K562 (cell line): Measurements from ENCODE around the gene SUGP1. TPM values are rescaled to one million over a fixed set of nuclear protein-coding genes. Genes with fewer than 3 reads are reported as not detected.

Source experiments
- ATAC-seq: fragments of 200-7000 bp; cut with Tn5 transposase; 3 replicates; pipeline ENCODE4 v1.9.1; 2020; ENCODE audit warnings: moderate library complexity
- BruUV-seq: library from RNA; stranded (reverse); fragments of 400-500 nt; replicated peaks from 2 replicates; lab custom pipeline; 2021; lab: Mats Ljungman, UMichigan
- CTCF ChIA-PET: fragments of 300-600 bp; formaldehyde crosslinking; extraction: SDS; loops from one replicate; lab custom pipeline; 2021; ENCODE audit warnings: low intra/inter-chr PET ratio; lab: Yijun Ruan, JAX
- POLR2A ChIA-PET: fragments of 300-600, 350-650 bp; sonication (Branson Sonifier 250); formaldehyde crosslinking; extraction: SDS; loops from one replicate; lab custom pipeline; 2021; ENCODE audit warnings: antibody characterized with exemption, inconsistent platforms; lab: Yijun Ruan, JAX
- DNase-seq, 4 experiments: peaks; one replicate each; pipeline versions ENCODE4 v3.0.0 to v3.0.0-alpha.2; 2011 to 2018; ENCODE audit warnings: low spot score in 3 of 4, mixed read lengths in 3 of 4; ENCODE audit errors: extremely low read depth in 1 of 4
- FAIRE-seq: peaks from 2 replicates; lab custom pipeline; 2011; peaks lifted over from hg19 to GRCh38; lab: Jason Lieb, UNC
- H2AFZ ChIP-seq: 2 replicates; pipeline ENCODE4 v1.6.0; 2011; ENCODE audit warnings: low read depth, low read length, control low read depth, inconsistent platforms
- H3K27ac ChIP-seq: fragments of 200-600 bp; 3 replicates; pipeline ENCODE4 v1.8.0; 2011; ENCODE audit warnings: low read depth, mild to moderate bottlenecking, control low read depth, inconsistent platforms, low read length, moderate library complexity, mixed read lengths; ENCODE audit errors: extremely low read depth
- H3K27me3 ChIP-seq, 2 experiments: fragments of 300-600 bp in 1 of 2; 2 replicates in 1 of 2; 3 replicates in 1 of 2; pipeline versions ENCODE4 v1.6.0 to v1.8.0; 2011; ENCODE audit warnings: inconsistent platforms in 2 of 2, low read length in 2 of 2, mild to moderate bottlenecking in 1 of 2, mixed read lengths in 1 of 2, moderate library complexity in 1 of 2; ENCODE audit not compliant: control insufficient read depth in 2 of 2, insufficient read depth in 2 of 2
- H3K36me3 ChIP-seq: fragments of 300-600 bp; 3 replicates; pipeline ENCODE4 v1.8.0; 2011; ENCODE audit warnings: mild to moderate bottlenecking, low read length, inconsistent platforms; ENCODE audit not compliant: control insufficient read depth, insufficient read depth
- H3K4me1 ChIP-seq, 2 experiments: fragments of 200-600 bp in 1 of 2; replicated peaks in 1 of 2; 2 replicates in 1 of 2; 3 replicates in 1 of 2; pipeline versions ENCODE4 v1.5.1 to v1.8.0; 2011; ENCODE audit warnings: inconsistent platforms in 2 of 2, low read length in 2 of 2, mild to moderate bottlenecking in 1 of 2, mixed read lengths in 1 of 2, moderate library complexity in 1 of 2; ENCODE audit not compliant: control insufficient read depth in 2 of 2, insufficient read depth in 2 of 2
- H3K4me2 ChIP-seq: 2 replicates; pipeline ENCODE4 v1.6.1; 2011; ENCODE audit warnings: low read length, control low read depth, inconsistent platforms, mixed read lengths; ENCODE audit not compliant: insufficient read depth
- H3K4me3 ChIP-seq: fragments of 200-600 bp; sonication (generic), shearing (Covaris generic); 2 replicates; pipeline ENCODE4 v1.5.1; 2016; ENCODE audit warnings: control low read depth, inconsistent platforms
- H3K79me2 ChIP-seq: fragments of 200-600 bp; 3 replicates; pipeline ENCODE4 v1.8.0; 2011; ENCODE audit warnings: low read length, inconsistent platforms; ENCODE audit not compliant: control insufficient read depth, insufficient read depth
- H3K9ac ChIP-seq, 2 experiments: 2 replicates each; pipeline versions ENCODE4 v1.6.0 to v1.6.1; 2011; ENCODE audit warnings: low read depth in 2 of 2, low read length in 2 of 2, control low read depth in 1 of 2, inconsistent platforms in 1 of 2, mild to moderate bottlenecking in 1 of 2, mixed read lengths in 1 of 2; ENCODE audit not compliant: insufficient read depth in 1 of 2
- H3K9me1 ChIP-seq: one replicate; pipeline ENCODE4 v1.6.0; 2011; ENCODE audit warnings: inconsistent platforms, mild to moderate bottlenecking, low read length, moderate library complexity; ENCODE audit not compliant: control insufficient read depth, insufficient read depth
- H3K9me3 ChIP-seq: replicated peaks from 2 replicates; pipeline ENCODE4 v1.5.1; 2011; ENCODE audit warnings: low read depth, low read length, inconsistent platforms; ENCODE audit not compliant: control insufficient read depth, insufficient read depth
- H4K20me1 ChIP-seq: replicated peaks from 2 replicates; pipeline ENCODE4 v1.6.1; 2011; ENCODE audit warnings: low read length, inconsistent platforms, mixed read lengths; ENCODE audit not compliant: control insufficient read depth, insufficient read depth
- ARID1B ChIP-seq: fragments of 450-650 bp; IDR thresholded peaks from 2 replicates; pipeline ENCODE4 v1.6.1; 2016; ENCODE audit warnings: antibody characterized with exemption, mild to moderate bottlenecking, inconsistent platforms
- MAZ ChIP-seq, 2 experiments: fragments of 450-650 bp in 1 of 2; sonication (generic) in 1 of 2; formaldehyde crosslinking; IDR thresholded peaks in 1 of 2; conservative IDR thresholded peaks in 1 of 2; 2 replicates each; pipeline versions ENCODE4 v1.4.0 to v1.5.0; 2020; ENCODE audit warnings: mild to moderate bottlenecking in 1 of 2, missing genetic modification reagents in 1 of 2
- NFXL1 ChIP-seq: fragments of 450-650 bp; formaldehyde crosslinking; IDR thresholded peaks from 2 replicates; pipeline ENCODE4 v1.4.0; 2021; ENCODE audit warnings: mild to moderate bottlenecking
- POLR2AphosphoS2 ChIP-seq: IDR thresholded peaks from 2 replicates; pipeline ENCODE4 v1.6.1; 2012; ENCODE audit warnings: low read length, improper control_type of control experiment
- RHOXF2B ChIP-seq: fragments of 250-450 bp; sonication (Bioruptor Pico); conservative IDR thresholded peaks from 2 replicates; pipeline ENCODE4 v1.5.1; 2021
- SNRNP70 ChIP-seq: fragments of 200-400 bp; formaldehyde crosslinking; optimal IDR thresholded peaks from 2 replicates; pipeline ENCODE3; 2017; ENCODE audit warnings: low read depth, low read length
- TAF15 ChIP-seq: fragments of 200-400 bp; formaldehyde crosslinking; IDR thresholded peaks from 2 replicates; pipeline ENCODE4 v1.6.1; 2017; ENCODE audit warnings: mild to moderate bottlenecking, low read depth, low read length, moderate library complexity
- ZFP30 ChIP-seq: fragments of 250-450 bp; sonication (Bioruptor Pico); IDR thresholded peaks from 2 replicates; pipeline ENCODE4 v1.8.0; 2022; ENCODE audit warnings: moderate library complexity, mild to moderate bottlenecking, inconsistent platforms, borderline replicate concordance
- WGBS: fragments of 100-300 bp; shearing (Covaris generic); methylation state at CpG from one replicate; pipeline ENCODE4 v1.1.6; 2016; ENCODE audit warnings: low coverage, mixed read lengths; ENCODE audit not compliant: insufficient coverage; ENCODE audit errors: missing lambda C conversion rate; 5-methylcytosine and 5-hydroxymethylcytosine counted together
- in situ Hi-C: fragments of 300-500 bp; cut with MboI; formaldehyde crosslinking; loops from 4 replicates; pipeline ENCODE4 v1.15.0; 2018; ENCODE audit warnings: inconsistent platforms, mixed read lengths
- intact Hi-C: fragments of 100-400 bp; cut with micrococcal nuclease; formaldehyde crosslinking; loops from 2 replicates; pipeline ENCODE4 v1.14.2; 2022
- polyA plus RNA-seq, 8 experiments: library from polyadenylated mRNA; depleted of rRNA in 4 of 8; stranded (reverse) in 5 of 8; unstranded in 3 of 8; fragments of >200 nt; fragmentation: Nextera tagmentation in 2 of 8; fragmentation: Illumina TruSeq in 1 of 8; extraction: Ambion mirVana in 2 of 8; extraction: Trizol in 1 of 8; gene quantifications; 2 replicates each; pipeline versions ENCODE4 v1.2.1 to v1.2.3, GENCODE V29; 2011 to 2014; ENCODE audit warnings: inconsistent platforms in 1 of 8, missing spikeins in 1 of 8
- total RNA-seq, 7 experiments: library from RNA; depleted of rRNA in 6 of 7; stranded (reverse); fragments of >200 nt in 6 of 7; fragmentation: Illumina TruSeq in 2 of 7; extraction: Trizol in 2 of 7; gene quantifications; 2 replicates each; pipeline versions ENCODE4 v1.2.1 to v1.2.3, GENCODE V29; 2011 to 2021; ENCODE audit warnings: low replicate concordance in 1 of 7
- TF ChIP-seq, protein P1 (sequence below): sonication (generic); formaldehyde crosslinking; IDR thresholded peaks from 2 replicates; pipeline ENCODE4 v1.8.1; 2023; ENCODE audit warnings: mild to moderate bottlenecking, missing genetic modification reagents, moderate library complexity
- TF ChIP-seq, protein P2 (sequence below): fragments of 200-600 bp; sonication (generic); IDR thresholded peaks from one replicate; pipeline ENCODE4 v1.6.1; 2012; ENCODE audit warnings: mild to moderate bottlenecking, low read depth, low read length, inconsistent platforms

SUGP1 gene
- total and polyA plus RNA-seq, 9 of the 15 experiments (the other 6 are each of a cell fraction or from before 2014, with no cell fraction given) = 1.0 to 53.3 (median 32.4) TPM

DNA sequence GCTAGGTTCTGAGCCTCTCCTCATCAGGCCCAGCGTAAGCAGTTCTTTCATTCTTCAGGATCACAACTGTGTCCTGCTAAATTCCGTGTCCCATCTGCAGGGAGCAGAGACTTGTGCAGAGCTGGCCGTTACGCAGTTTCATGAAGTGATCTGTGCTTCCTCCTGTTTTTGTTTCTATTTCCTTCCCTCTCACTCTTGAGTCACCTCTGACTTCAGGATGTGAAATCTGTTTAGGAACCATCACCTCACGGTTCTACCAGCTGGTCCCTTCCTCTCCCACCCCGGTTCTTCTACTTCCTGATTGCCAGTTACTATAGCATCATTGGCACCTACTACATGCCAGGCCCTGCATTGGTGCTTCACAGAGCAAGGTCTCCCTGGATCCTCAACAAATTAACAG is 8.8 kb upstream of the SUGP1 start:
- in situ Hi-C loops = loop anchor here (10.0 kb wide), 1 partner anchor 284 kb away; no protein-coding TSS in a partner anchor
- Histone ChIP-seq H3K27me3 (no peaks in the 10 kb centered on the region), H3K4me3 (no peak overlapping the region), H3K9ac (no peak overlapping the region; a peak in 1 of 4 replicates), H3K9me3 (no peaks in the 10 kb centered on the region), H3K27ac (no peak overlapping the region), H3K79me2 (peaks cover 24% of the 10 kb centered on the region), H3K4me1 (peaks cover 0 to 2% of the 10 kb centered on the region in 2 experiments; a peak in 3 of 5 replicates), H3K9me1 (no peaks in the 10 kb centered on the region), H4K20me1 (peaks cover 9% of the 10 kb centered on the region; the same call in 1 of the 2 replicates), H2AFZ (no peak overlapping the region), H3K36me3 (peaks cover 61% of the 10 kb centered on the region), H3K4me2 (no peak overlapping the region)
- WGBS = 71% methylated on average over 6 of the region's 6 CpGs
- ChIA-PET CTCF (no interaction called here), POLR2A (interaction anchor here (0.8 to 0.9 kb wide), 2 partner anchors 19 to 25 kb away, joined by 3 read pairs; no protein-coding TSS in a partner anchor)
- BruUV-seq = no TSS peak
- ATAC-seq = no peak
- no peak for DNase-seq
- FAIRE-seq = no peak
- intact Hi-C loops = loop anchor here (10.0 kb wide), 1 partner anchor 274 kb away; no protein-coding TSS in a partner anchor
- TF ChIP-seq, protein P1, sequence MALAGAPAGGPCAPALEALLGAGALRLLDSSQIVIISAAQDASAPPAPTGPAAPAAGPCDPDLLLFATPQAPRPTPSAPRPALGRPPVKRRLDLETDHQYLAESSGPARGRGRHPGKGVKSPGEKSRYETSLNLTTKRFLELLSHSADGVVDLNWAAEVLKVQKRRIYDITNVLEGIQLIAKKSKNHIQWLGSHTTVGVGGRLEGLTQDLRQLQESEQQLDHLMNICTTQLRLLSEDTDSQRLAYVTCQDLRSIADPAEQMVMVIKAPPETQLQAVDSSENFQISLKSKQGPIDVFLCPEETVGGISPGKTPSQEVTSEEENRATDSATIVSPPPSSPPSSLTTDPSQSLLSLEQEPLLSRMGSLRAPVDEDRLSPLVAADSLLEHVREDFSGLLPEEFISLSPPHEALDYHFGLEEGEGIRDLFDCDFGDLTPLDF = no peak
- TF ChIP-seq ARID1B = no peak
- no peak for TF ChIP-seq RHOXF2B (CRISPR knock-in tag)
- TF ChIP-seq MAZ (CRISPR knock-in tag; conservative IDR thresholded peaks at IDR 0.05 in 1 of 2, IDR thresholded peaks at IDR 0.05 in 1 of 2) = no peak
- TF ChIP-seq POLR2AphosphoS2 = no peak
- TF ChIP-seq TAF15 = no peak
- TF ChIP-seq SNRNP70 = no peak
- TF ChIP-seq, protein P2, sequence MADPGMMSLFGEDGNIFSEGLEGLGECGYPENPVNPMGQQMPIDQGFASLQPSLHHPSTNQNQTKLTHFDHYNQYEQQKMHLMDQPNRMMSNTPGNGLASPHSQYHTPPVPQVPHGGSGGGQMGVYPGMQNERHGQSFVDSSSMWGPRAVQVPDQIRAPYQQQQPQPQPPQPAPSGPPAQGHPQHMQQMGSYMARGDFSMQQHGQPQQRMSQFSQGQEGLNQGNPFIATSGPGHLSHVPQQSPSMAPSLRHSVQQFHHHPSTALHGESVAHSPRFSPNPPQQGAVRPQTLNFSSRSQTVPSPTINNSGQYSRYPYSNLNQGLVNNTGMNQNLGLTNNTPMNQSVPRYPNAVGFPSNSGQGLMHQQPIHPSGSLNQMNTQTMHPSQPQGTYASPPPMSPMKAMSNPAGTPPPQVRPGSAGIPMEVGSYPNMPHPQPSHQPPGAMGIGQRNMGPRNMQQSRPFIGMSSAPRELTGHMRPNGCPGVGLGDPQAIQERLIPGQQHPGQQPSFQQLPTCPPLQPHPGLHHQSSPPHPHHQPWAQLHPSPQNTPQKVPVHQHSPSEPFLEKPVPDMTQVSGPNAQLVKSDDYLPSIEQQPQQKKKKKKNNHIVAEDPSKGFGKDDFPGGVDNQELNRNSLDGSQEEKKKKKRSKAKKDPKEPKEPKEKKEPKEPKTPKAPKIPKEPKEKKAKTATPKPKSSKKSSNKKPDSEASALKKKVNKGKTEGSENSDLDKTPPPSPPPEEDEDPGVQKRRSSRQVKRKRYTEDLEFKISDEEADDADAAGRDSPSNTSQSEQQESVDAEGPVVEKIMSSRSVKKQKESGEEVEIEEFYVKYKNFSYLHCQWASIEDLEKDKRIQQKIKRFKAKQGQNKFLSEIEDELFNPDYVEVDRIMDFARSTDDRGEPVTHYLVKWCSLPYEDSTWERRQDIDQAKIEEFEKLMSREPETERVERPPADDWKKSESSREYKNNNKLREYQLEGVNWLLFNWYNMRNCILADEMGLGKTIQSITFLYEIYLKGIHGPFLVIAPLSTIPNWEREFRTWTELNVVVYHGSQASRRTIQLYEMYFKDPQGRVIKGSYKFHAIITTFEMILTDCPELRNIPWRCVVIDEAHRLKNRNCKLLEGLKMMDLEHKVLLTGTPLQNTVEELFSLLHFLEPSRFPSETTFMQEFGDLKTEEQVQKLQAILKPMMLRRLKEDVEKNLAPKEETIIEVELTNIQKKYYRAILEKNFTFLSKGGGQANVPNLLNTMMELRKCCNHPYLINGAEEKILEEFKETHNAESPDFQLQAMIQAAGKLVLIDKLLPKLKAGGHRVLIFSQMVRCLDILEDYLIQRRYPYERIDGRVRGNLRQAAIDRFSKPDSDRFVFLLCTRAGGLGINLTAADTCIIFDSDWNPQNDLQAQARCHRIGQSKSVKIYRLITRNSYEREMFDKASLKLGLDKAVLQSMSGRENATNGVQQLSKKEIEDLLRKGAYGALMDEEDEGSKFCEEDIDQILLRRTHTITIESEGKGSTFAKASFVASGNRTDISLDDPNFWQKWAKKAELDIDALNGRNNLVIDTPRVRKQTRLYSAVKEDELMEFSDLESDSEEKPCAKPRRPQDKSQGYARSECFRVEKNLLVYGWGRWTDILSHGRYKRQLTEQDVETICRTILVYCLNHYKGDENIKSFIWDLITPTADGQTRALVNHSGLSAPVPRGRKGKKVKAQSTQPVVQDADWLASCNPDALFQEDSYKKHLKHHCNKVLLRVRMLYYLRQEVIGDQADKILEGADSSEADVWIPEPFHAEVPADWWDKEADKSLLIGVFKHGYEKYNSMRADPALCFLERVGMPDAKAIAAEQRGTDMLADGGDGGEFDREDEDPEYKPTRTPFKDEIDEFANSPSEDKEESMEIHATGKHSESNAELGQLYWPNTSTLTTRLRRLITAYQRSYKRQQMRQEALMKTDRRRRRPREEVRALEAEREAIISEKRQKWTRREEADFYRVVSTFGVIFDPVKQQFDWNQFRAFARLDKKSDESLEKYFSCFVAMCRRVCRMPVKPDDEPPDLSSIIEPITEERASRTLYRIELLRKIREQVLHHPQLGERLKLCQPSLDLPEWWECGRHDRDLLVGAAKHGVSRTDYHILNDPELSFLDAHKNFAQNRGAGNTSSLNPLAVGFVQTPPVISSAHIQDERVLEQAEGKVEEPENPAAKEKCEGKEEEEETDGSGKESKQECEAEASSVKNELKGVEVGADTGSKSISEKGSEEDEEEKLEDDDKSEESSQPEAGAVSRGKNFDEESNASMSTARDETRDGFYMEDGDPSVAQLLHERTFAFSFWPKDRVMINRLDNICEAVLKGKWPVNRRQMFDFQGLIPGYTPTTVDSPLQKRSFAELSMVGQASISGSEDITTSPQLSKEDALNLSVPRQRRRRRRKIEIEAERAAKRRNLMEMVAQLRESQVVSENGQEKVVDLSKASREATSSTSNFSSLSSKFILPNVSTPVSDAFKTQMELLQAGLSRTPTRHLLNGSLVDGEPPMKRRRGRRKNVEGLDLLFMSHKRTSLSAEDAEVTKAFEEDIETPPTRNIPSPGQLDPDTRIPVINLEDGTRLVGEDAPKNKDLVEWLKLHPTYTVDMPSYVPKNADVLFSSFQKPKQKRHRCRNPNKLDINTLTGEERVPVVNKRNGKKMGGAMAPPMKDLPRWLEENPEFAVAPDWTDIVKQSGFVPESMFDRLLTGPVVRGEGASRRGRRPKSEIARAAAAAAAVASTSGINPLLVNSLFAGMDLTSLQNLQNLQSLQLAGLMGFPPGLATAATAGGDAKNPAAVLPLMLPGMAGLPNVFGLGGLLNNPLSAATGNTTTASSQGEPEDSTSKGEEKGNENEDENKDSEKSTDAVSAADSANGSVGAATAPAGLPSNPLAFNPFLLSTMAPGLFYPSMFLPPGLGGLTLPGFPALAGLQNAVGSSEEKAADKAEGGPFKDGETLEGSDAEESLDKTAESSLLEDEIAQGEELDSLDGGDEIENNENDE = no peak
- no peak for TF ChIP-seq ZFP30 (CRISPR knock-in tag)
- TF ChIP-seq NFXL1 (CRISPR knock-in tag) = no peak
